IPS DF 6.9 (cell line): ENCODE data around the gene BNIP3.

Experiments used
- DNase-seq: peaks from one replicate; pipeline ENCODE4 v3.0.0-alpha.2; 2013; ENCODE audit warnings: low read depth, low spot score
- H3K27ac ChIP-seq: one replicate; pipeline ENCODE4 v1.5.1; 2013; ENCODE audit warnings: low read length, control low read depth
- H3K27me3 ChIP-seq: 2 replicates; pipeline ENCODE4 v1.6.1; 2013; ENCODE audit warnings: mild to moderate bottlenecking, low read length; ENCODE audit not compliant: control insufficient read depth, insufficient read depth
- H3K36me3 ChIP-seq: 2 replicates; pipeline ENCODE4 v1.6.1; 2013; ENCODE audit warnings: low read length; ENCODE audit not compliant: control insufficient read depth, insufficient read depth
- H3K4me1 ChIP-seq: 2 replicates; pipeline ENCODE4 v1.6.1; 2013; ENCODE audit warnings: low read length; ENCODE audit not compliant: control insufficient read depth, insufficient read depth
- H3K4me3 ChIP-seq: 2 replicates; pipeline ENCODE4 v1.5.1; 2013; ENCODE audit warnings: mild to moderate bottlenecking, low read length
- H3K9me3 ChIP-seq: 2 replicates; pipeline ENCODE4 v1.6.1; 2013; ENCODE audit warnings: low read length, inconsistent platforms; ENCODE audit not compliant: control insufficient read depth, insufficient read depth
- WGBS: extraction: QIAGEN DNeasy Blood & Tissue Kit; methylation state at CpG from one replicate; pipeline ENCODE4 v1.1.7; 2013; ENCODE audit warnings: mixed read lengths, missing lambda C conversion rate; ENCODE audit not compliant: insufficient read length, insufficient coverage; 5-methylcytosine and 5-hydroxymethylcytosine counted together

The BNIP3 gene

DNA sequence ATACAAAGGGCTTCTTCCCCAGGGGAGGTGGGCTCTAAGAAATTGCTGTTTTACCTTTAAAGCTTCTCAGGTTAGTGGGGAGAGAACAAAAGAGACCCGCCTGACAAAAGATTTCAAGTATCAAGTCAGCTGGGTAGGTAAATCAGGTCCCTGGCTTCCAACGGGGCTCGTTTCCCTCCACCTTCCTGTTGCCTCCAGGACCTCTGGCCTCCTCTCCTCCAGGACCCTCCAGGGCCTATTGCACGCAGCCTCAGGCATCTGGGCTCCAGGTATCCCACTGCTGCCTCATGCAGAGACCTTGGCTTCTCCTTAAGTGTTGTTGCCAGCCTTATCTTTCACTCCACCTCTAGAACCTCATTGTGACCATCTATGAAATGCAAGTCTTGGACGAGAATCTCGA lies 2.9 kb downstream of the BNIP3 start:
- DNase-seq, result no peak
- no CpG with 5 or more reads among the region's 6 CpGs for WGBS

DNA sequence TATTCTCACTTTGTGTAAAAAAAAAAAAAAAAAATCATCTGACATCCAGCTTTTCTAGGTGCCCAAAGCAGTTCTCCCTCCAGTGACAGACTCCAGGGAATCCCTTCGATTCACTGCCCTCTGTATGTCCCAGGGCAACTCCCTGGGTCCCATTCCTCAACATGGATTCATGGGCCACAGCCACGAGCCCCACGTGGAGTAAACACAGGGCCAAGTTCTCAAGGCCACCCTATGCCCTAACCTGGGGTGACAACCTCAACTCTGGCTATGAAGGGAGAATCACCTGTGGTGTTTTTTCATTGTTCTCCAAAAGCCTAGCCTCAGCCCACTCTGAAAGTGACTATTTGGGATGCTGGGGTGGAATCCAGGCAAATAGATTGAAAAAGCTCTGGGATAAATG lies 3.4 kb downstream of the BNIP3 start:
- Histone ChIP-seq H3K27ac (no peak overlapping the region), H3K4me1 (peaks cover 3% of the 10 kb centered on the region), H3K4me3 (no peak overlapping the region), H3K9me3 (no peaks in the 10 kb centered on the region), H3K27me3 (peaks cover 7% of the 10 kb centered on the region), H3K36me3 (peaks cover 3% of the 10 kb centered on the region; the same call in 1 of the 2 replicates)
- no CpG with 5 or more reads among the region's 3 CpGs for whole genome bisulfite sequencing
- no peak for DNase-seq

More for the DNA sequence above, 2.9 kb downstream of the BNIP3 start:
- Histone ChIP-seq H3K9me3 (no peaks in the 10 kb centered on the region), H3K4me1 (peaks cover 3% of the 10 kb centered on the region), H3K4me3 (no peak overlapping the region), H3K27me3 (peaks cover 9% of the 10 kb centered on the region), H3K27ac (no peak overlapping the region), H3K36me3 (no peaks in the 10 kb centered on the region)

DNA sequence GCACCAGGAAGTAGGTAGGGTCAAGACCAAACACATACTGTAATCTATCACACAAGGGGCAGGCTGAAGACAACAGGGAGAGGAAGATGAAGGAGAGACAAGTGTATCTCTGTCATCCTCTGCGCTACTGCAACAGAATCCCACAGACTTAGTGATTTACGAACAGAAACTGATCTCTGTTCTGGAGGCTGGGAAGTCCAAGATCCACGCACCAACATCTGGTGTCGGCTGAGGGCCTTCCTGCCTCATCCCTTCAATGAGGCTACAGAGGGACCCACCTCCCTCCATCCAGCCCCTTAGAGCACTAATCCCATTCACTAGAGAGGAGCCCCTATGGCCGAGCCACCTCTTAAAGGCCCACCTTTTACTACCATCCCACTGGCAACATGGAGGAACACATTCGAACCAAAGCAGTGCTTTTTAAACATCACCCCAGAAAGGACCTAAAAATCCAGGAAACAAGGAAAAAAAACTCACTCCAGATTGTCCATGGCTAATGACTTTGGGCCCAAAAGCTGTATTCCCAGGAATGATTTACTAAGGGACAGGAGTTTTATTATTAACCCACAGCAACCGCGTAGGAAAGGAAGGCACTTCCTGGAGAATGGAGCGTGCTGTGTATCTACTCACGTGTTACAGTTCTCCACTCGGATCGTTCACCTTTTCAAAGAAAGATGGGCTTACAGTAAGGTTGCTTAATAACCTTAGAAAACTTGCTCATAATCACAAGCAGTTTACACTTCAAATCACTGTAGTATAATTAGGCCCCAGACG lies 4.2 kb downstream of the BNIP3 start:
- Histone ChIP-seq H3K27ac (no peak overlapping the region), H3K4me3 (no peak overlapping the region), H3K9me3 (no peaks in the 10 kb centered on the region), H3K36me3 (peaks cover 7% of the 10 kb centered on the region; the same call in 1 of the 2 replicates), H3K4me1 (peaks cover 3% of the 10 kb centered on the region), H3K27me3 (no peaks in the 10 kb centered on the region; the same call in 1 of the 2 replicates)
- DNase-seq, result no peak
- no CpG with 5 or more reads among the region's 13 CpGs for WGBS

DNA sequence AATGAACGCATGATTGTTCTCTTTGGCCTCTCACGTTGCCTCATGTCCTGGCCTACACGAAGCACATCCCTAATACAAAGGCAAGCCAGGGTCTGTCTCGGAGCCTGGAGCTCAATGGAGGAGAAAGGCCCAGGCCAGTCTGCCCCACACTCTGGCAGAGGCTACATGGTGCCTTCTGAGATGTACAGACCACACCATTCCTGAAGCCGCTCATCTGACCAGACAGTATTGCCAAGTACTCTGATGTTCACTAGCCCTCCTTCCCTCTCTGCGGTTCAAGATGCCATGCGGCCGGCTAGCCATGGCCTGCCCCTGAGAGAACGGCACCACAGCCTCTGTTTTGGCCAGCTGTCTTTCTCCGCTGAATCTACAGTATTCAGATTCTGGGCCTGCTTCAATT lies 5.9 kb downstream of the BNIP3 start:
- no peak overlapping the region for H3K4me3 ChIP-seq
- DNase-seq, result no peak
- H3K27me3 ChIP-seq, result no peaks in the 10 kb centered on the region
- WGBS, result no CpG with 5 or more reads among the region's 10 CpGs
- H3K9me3 ChIP-seq, result no peaks in the 10 kb centered on the region
- H3K36me3 ChIP-seq, result peaks cover 7% of the 10 kb centered on the region; the same call in 1 of the 2 replicates
- H3K4me1 ChIP-seq, result peaks cover 3% of the 10 kb centered on the region
- H3K27ac ChIP-seq, result no peak overlapping the region

DNA sequence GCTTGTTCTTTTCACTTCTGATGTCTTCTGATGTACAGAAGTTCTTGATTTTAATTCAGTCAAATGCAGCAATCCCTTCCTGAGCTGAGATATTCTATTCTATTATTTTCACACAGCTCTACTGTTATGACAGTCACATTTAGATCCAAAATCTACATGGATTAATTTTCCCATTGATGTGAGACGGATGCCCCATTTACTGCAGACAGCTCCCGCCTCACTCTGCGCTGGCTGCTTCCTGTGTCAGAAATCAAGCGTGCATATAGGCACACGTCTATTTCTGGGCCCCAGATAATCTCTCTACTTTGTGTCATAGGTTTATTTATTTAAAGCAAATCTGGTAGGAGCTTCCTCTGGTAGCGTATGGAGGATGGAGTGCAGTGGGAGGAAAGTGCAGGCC lies 6.7 kb downstream of the BNIP3 start:
- peaks cover 3% of the 10 kb centered on the region for H3K4me1 ChIP-seq
- H3K36me3 ChIP-seq, result peaks cover 12% of the 10 kb centered on the region; the same call in 1 of the 2 replicates
- H3K4me3 ChIP-seq, result no peak overlapping the region
- WGBS, result no CpG with 5 or more reads among the region's 6 CpGs
- H3K27me3 ChIP-seq, result no peaks in the 10 kb centered on the region
- no peak for DNase-seq
- no peaks in the 10 kb centered on the region for H3K9me3 ChIP-seq
- no peak overlapping the region for H3K27ac ChIP-seq

DNA sequence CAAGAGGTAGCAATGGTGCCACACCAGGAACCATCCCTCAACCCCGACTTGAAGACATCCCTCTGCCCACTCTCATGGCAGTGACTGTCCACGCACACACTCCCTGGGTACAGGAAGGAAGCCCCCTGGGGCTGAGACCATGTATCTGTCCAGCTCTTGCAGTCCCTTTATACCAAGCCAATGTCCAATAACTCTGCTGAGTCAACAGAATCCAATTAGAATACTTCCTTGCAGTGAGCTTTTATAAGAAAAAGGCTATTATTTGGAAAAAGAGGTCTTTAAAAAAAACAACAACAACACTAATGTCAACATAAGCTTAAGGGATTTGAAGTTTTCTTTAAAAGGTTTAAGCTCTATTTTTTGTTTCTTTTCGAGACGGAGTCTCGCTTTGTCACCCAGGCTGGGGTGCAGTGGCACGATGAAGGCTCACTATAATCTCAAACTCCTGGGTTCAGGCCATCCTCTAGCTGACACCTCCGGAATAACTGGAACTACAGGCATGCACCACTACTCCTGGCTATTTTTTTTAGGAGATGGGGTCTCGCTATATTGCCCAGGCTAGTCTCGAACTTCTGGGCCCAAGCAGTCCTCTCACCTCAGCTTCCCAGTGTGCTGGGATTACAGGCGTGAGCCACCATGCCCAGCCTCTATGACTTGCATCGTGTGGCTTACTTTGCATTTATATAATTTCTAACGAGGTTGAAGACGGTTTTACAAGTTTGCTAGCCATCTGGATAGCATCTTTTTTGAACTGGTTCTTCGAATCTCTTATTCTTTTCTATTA lies 7.5 kb downstream of the BNIP3 start:
- DNase-seq, result no peak
- Histone ChIP-seq H3K36me3 (peaks cover 12% of the 10 kb centered on the region; the same call in 1 of the 2 replicates), H3K27me3 (no peaks in the 10 kb centered on the region), H3K9me3 (no peaks in the 10 kb centered on the region), H3K4me1 (peaks cover 3% of the 10 kb centered on the region; the same call in 1 of the 2 replicates), H3K4me3 (no peak overlapping the region), H3K27ac (no peak overlapping the region)
- WGBS, result no CpG with 5 or more reads among the region's 14 CpGs

DNA sequence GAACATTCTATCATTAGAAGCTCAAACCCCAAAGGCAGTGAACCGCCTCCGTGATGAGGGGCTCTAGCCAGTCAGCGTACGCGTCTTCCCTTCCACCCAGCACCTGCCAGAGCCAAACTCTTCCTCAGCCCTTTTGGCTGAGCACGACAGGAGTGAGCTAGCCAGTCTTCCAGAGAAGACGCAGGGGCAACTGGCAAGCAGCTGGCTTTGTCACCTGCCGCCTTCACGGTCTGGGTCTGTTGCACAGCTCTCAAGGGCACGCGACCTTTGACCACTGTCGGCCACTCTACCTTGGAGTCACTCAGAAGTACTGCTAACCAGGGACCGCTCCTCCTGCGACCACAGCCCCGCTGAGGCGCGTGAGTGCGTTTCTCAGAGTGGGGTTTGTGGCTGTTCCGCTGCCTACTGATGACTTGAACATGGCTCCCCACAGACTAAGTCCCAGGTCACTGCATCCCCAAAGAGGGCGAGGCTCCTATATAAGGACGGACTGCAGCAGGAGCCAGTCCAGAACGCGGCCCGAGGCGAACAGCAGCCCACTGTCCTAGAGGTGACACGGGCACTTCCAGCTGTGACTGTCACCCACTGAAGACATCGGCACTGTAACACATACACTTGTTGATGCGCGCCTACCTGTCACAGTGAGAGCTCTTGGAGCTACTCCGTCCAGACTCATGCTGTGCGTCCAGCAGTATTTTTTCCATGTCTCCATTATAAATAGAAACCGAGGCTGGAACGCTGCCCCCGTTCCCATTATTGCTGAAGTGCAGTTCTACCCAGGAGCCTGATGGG lies 8.4 kb downstream of the BNIP3 start:
- Histone ChIP-seq H3K36me3 (peaks cover 16% of the 10 kb centered on the region), H3K9me3 (no peaks in the 10 kb centered on the region), H3K27ac (no peak overlapping the region), H3K4me3 (no peak overlapping the region; the same call in 1 of the 2 replicates), H3K4me1 (no peaks in the 10 kb centered on the region; the same call in 1 of the 2 replicates), H3K27me3 (no peaks in the 10 kb centered on the region)
- DNase-seq, result no peak
- WGBS, result no CpG with 5 or more reads among the region's 34 CpGs

DNA sequence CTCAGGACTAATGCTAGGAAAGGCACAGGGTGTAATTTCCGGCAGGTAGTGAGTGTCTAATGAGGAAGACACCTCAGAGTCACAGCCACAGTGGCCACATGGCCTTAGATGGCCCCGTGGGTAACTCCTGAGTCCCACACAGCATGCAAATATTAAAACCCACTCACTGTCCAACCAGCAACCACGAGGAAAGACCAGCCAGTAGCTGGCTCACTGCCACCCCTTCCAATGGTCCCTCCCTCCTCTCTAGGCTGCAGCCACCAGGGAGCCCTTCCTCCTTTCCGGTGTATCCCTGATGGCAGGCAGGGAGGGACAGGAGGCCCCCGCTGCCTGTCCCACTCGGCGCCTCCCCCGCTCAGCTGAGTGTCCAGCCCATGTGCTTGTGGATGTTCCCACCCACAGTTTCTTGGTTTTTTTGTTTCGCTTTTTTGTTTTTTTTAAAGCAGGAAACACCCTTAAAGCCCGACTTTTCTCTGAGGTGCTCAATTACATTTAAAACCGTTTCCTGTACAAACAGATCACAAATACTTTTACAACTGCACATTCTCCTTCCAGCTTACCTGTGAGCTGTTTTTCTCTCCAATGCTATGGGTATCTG lies 9.2 kb downstream of the BNIP3 start:
- H3K4me3 ChIP-seq, result no peak overlapping the region
- H3K27me3 ChIP-seq, result no peaks in the 10 kb centered on the region
- peaks cover 16% of the 10 kb centered on the region for H3K36me3 ChIP-seq
- no peaks in the 10 kb centered on the region for H3K9me3 ChIP-seq
- DNase-seq, result no peak
- no CpG with 5 or more reads among the region's 11 CpGs for WGBS
- no peaks in the 10 kb centered on the region for H3K4me1 ChIP-seq
- H3K27ac ChIP-seq, result no peak overlapping the region

DNA sequence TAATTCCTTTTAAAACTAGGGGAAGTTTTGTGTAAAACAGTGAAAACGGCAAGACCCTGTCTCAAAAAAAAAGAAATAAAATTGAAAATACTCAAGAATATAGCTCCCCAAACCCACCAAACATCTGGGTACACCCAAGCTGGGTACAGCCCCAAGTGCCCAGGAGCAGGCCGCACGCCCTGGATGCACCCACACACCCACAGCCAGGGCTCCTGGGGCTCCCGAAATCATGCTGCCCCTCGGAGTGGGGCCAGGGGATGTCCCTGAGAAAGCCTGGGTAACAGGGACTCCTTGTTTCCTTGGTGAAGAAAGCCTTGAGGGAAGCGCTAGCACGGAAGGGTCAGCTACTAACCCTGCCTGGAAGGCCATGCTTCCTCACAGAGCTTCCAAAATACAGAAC lies 10.1 kb downstream of the BNIP3 start:
- no peaks in the 10 kb centered on the region for H3K9me3 ChIP-seq
- WGBS, result no CpG with 5 or more reads among the region's 7 CpGs
- H3K27ac ChIP-seq, result no peak overlapping the region
- no peaks in the 10 kb centered on the region for H3K27me3 ChIP-seq
- no peak overlapping the region for H3K4me3 ChIP-seq
- H3K4me1 ChIP-seq, result no peaks in the 10 kb centered on the region
- H3K36me3 ChIP-seq, result peaks cover 16% of the 10 kb centered on the region
- DNase-seq, result no peak

DNA sequence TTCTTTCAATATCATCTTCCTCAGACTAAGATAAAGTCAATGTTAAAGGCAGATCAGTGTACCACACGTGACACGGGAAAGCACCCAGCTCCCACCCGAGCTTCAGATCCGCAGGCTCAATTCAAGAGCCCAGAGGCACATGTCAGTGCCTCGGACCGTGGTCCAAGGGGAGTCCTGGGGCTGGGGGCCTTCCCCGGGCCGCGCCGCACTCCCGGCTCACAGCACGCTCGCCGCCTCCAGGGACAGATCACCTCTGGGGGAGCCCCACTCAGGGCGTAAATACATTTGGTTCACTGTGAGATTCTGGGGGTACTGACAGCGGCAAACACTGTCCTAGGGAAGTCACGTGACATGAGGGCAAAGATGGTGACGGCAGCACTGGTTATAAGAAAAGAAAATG lies 10.8 kb downstream of the BNIP3 start:
- H3K9me3 ChIP-seq, result no peaks in the 10 kb centered on the region
- no peaks in the 10 kb centered on the region for H3K27me3 ChIP-seq
- H3K4me1 ChIP-seq, result no peaks in the 10 kb centered on the region
- H3K27ac ChIP-seq, result no peak overlapping the region
- no peak for DNase-seq
- H3K4me3 ChIP-seq, result no peak overlapping the region
- no CpG with 5 or more reads among the region's 18 CpGs for WGBS
- H3K36me3 ChIP-seq, result peaks cover 16% of the 10 kb centered on the region
